ENCODE measurements around the gene KLHL2. TPM values are rescaled to one million over a fixed set of nuclear protein-coding genes. Genes with fewer than 3 reads are reported as not detected.

Gene KLHL2
- polyA plus RNA-seq, 4 donors: 7.8 to 13.4 (median 10.6) TPM

DNA sequence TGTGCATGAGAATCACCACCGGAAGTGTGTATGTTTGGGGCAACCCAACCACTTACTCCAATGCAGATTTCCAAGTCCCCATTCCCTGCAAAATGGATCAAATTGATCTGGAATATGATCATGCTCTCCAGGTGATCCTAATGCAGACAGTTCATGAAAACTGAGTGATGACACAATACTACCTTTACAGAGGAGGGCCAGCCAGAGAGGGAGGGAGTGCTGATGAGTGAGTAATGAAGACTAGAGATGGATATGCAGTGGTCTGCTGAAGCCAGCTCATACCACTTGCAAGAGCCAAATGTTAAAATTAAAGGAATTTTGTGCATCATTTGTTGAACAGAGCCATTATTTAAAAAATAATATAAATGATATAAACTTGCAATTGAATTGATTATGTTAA, 161.2 kb downstream of the KLHL2 start:
- peaks cover 0 to 7% (median 0%) of the 10 kb centered on the region in 3 donors for H3K4me1 ChIP-seq (ENCODE audit: control insufficient read depth in 3 of 3, insufficient read depth in 2 of 3, low read depth in 1 of 3, low read length in 2 of 3)
- WGBS, 3 donors: 95 to 100% (median 97%) methylated on average over 1 of the region's 1 CpG
- no peaks in the 10 kb centered on the region for H3K36me3 ChIP-seq (ENCODE audit: control insufficient read depth in 3 of 3, insufficient read depth in 2 of 3, low read depth in 1 of 3, low read length in 3 of 3)
- H3K9me3 ChIP-seq (ENCODE audit: control insufficient read depth in 2 of 2, insufficient read depth in 1 of 2, low read depth in 1 of 2, low read length in 1 of 2): no peaks in the 10 kb centered on the region
- H3K27me3 ChIP-seq (ENCODE audit: control insufficient read depth in 3 of 3, insufficient read depth in 3 of 3, low read length in 3 of 3): no peaks in the 10 kb centered on the region
- H3K4me3 ChIP-seq (ENCODE audit: low read depth in 1 of 3, low read length in 3 of 3): no peak overlapping the region
- no peak for FAIRE-seq
- H3K27ac ChIP-seq (ENCODE audit: low read depth in 1 of 3, low read length in 2 of 3): no peak overlapping the region
- no peak for DNase-seq

DNA sequence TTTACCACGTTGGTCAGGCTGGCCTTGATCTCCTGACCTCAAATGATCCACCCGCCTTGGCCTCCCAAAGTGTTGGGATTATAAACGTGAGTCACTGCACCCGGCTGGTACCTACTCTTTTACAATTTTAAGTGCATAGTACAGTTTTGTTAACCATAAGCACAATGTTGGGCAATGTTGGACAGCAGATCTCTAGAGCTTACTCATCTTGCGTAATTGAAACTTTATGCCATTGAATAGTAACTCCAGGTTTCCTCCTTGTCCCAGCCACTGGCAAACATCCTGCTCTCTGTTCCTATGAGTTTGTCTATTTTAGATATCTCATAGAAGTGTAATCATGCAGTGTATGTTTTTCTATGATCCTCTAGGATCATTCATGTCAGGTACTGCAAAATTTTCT, 162.2 kb downstream of the KLHL2 start:
- WGBS, 3 donors: 34 to 65% (median 50%) methylated on average over 5 of the region's 5 CpGs
- DNase-seq: peak; percentile 48 to 82

GRCh38 chr4:165370530-165370929, 163.2 kb downstream of the KLHL2 start:
- H3K9me3 ChIP-seq (ENCODE audit: control insufficient read depth in 2 of 2, insufficient read depth in 1 of 2, low read depth in 1 of 2, low read length in 1 of 2): peaks cover 0 to 5% of the 10 kb centered on the region in 2 donors
- no peaks in the 10 kb centered on the region for H3K27me3 ChIP-seq (ENCODE audit: control insufficient read depth in 3 of 3, insufficient read depth in 3 of 3, low read length in 3 of 3)
- DNase-seq (no peak), FAIRE-seq (no peak)
- no peaks in the 10 kb centered on the region for H3K36me3 ChIP-seq (ENCODE audit: control insufficient read depth in 3 of 3, insufficient read depth in 2 of 3, low read depth in 1 of 3, low read length in 3 of 3)
- peaks cover 0 to under 1% (median 0%) of the 10 kb centered on the region in 3 donors for H3K4me1 ChIP-seq (ENCODE audit: control insufficient read depth in 3 of 3, insufficient read depth in 2 of 3, low read depth in 1 of 3, low read length in 2 of 3)
- no peak overlapping the region for H3K4me3 ChIP-seq (ENCODE audit: low read depth in 1 of 3, low read length in 3 of 3)
- H3K27ac ChIP-seq (ENCODE audit: low read depth in 1 of 3, low read length in 2 of 3): no peak overlapping the region
- WGBS, 3 donors: 85 to 93% (median 93%) methylated on average over 1 of the region's 1 CpG

More for the DNA sequence above, 162.2 kb downstream of the KLHL2 start:
- no peak overlapping the region for H3K4me3 ChIP-seq (ENCODE audit: low read depth in 1 of 3, low read length in 3 of 3)
- H3K4me1 ChIP-seq (ENCODE audit: control insufficient read depth in 3 of 3, insufficient read depth in 2 of 3, low read depth in 1 of 3, low read length in 2 of 3): peaks cover 0 to 7% (median 0%) of the 10 kb centered on the region in 3 donors
- H3K27ac ChIP-seq (ENCODE audit: low read depth in 1 of 3, low read length in 2 of 3): peak overlapping the region in 1 of 3 donors; percentile 62
- H3K9me3 ChIP-seq (ENCODE audit: control insufficient read depth in 2 of 2, insufficient read depth in 1 of 2, low read depth in 1 of 2, low read length in 1 of 2): no peaks in the 10 kb centered on the region
- H3K27me3 ChIP-seq (ENCODE audit: control insufficient read depth in 3 of 3, insufficient read depth in 3 of 3, low read length in 3 of 3): no peaks in the 10 kb centered on the region
- no peaks in the 10 kb centered on the region for H3K36me3 ChIP-seq (ENCODE audit: control insufficient read depth in 3 of 3, insufficient read depth in 2 of 3, low read depth in 1 of 3, low read length in 3 of 3)
- FAIRE-seq: no peak

Other genes starting within 250 kb of the KLHL2 start
- gene TRIM61, start 229.9 kb upstream of the KLHL2 start, polyA plus RNA-seq: 1 to 10 TPM in 1 of 4 donors, under 1 TPM in 1, not detected in 2; 0.55 to 6.2 TPM
- gene TRIM60, start 175.6 kb upstream of the KLHL2 start, polyA plus RNA-seq: not detected
- not detected for gene TRIM75, start 153.7 kb upstream of the KLHL2 start, polyA plus RNA-seq
- 10 to 100 TPM in 2 of 4 donors, 1 to 10 TPM in 2; 4.0 to 37.4 (median 8.9) TPM for gene TMEM192, start 94.7 kb upstream of the KLHL2 start, polyA plus RNA-seq
- 100 to 1,000 TPM in 1 of 4 donors, 10 to 100 TPM in 3; 18.6 to 226 (median 51.0) TPM for gene MSMO1, start 120.1 kb downstream of the KLHL2 start, polyA plus RNA-seq
- 100 to 1,000 TPM in 1 of 4 donors, 10 to 100 TPM in 1, 1 to 10 TPM in 2; 1.1 to 326 (median 22.9) TPM for gene CPE, start 171.4 kb downstream of the KLHL2 start, polyA plus RNA-seq

Data from small intestine (tissue), 7 donors.